K562 (cell line): ENCODE measurements around the gene TMEM132C. TPM values are rescaled to one million over a fixed set of nuclear protein-coding genes. Genes with fewer than 3 reads are reported as not detected.

Experiments used
- ATAC-seq: fragments of 200-7000 bp; cut with Tn5 transposase; 3 replicates; pipeline ENCODE4 v1.9.1; 2020; ENCODE audit warnings: moderate library complexity
- BruUV-seq: library from RNA; stranded (reverse); fragments of 400-500 nt; replicated peaks from 2 replicates; lab custom pipeline; 2021; lab: Mats Ljungman, UMichigan
- CTCF ChIA-PET: fragments of 300-600 bp; formaldehyde crosslinking; extraction: SDS; loops from one replicate; lab custom pipeline; 2021; ENCODE audit warnings: low intra/inter-chr PET ratio; lab: Yijun Ruan, JAX
- POLR2A ChIA-PET: fragments of 300-600, 350-650 bp; sonication (Branson Sonifier 250); formaldehyde crosslinking; extraction: SDS; loops from one replicate; lab custom pipeline; 2021; ENCODE audit warnings: antibody characterized with exemption, inconsistent platforms; lab: Yijun Ruan, JAX
- DNase-seq, 4 experiments: peaks; one replicate each; pipeline versions ENCODE4 v3.0.0 to v3.0.0-alpha.2; 2011 to 2018; ENCODE audit warnings: low spot score in 3 of 4, mixed read lengths in 3 of 4; ENCODE audit errors: extremely low read depth in 1 of 4
- FAIRE-seq: peaks from 2 replicates; lab custom pipeline; 2011; peaks lifted over from hg19 to GRCh38; lab: Jason Lieb, UNC
- H2AFZ ChIP-seq: 2 replicates; pipeline ENCODE4 v1.6.0; 2011; ENCODE audit warnings: low read depth, low read length, control low read depth, inconsistent platforms
- H3K27ac ChIP-seq: fragments of 200-600 bp; 3 replicates; pipeline ENCODE4 v1.8.0; 2011; ENCODE audit warnings: low read depth, mild to moderate bottlenecking, control low read depth, inconsistent platforms, low read length, moderate library complexity, mixed read lengths; ENCODE audit errors: extremely low read depth
- H3K27me3 ChIP-seq, 2 experiments: fragments of 300-600 bp in 1 of 2; 2 replicates in 1 of 2; 3 replicates in 1 of 2; pipeline versions ENCODE4 v1.6.0 to v1.8.0; 2011; ENCODE audit warnings: inconsistent platforms in 2 of 2, low read length in 2 of 2, mild to moderate bottlenecking in 1 of 2, mixed read lengths in 1 of 2, moderate library complexity in 1 of 2; ENCODE audit not compliant: control insufficient read depth in 2 of 2, insufficient read depth in 2 of 2
- H3K36me3 ChIP-seq: fragments of 300-600 bp; 3 replicates; pipeline ENCODE4 v1.8.0; 2011; ENCODE audit warnings: mild to moderate bottlenecking, low read length, inconsistent platforms; ENCODE audit not compliant: control insufficient read depth, insufficient read depth
- H3K4me1 ChIP-seq, 2 experiments: fragments of 200-600 bp in 1 of 2; replicated peaks in 1 of 2; 2 replicates in 1 of 2; 3 replicates in 1 of 2; pipeline versions ENCODE4 v1.5.1 to v1.8.0; 2011; ENCODE audit warnings: inconsistent platforms in 2 of 2, low read length in 2 of 2, mild to moderate bottlenecking in 1 of 2, mixed read lengths in 1 of 2, moderate library complexity in 1 of 2; ENCODE audit not compliant: control insufficient read depth in 2 of 2, insufficient read depth in 2 of 2
- H3K4me2 ChIP-seq: 2 replicates; pipeline ENCODE4 v1.6.1; 2011; ENCODE audit warnings: low read length, control low read depth, inconsistent platforms, mixed read lengths; ENCODE audit not compliant: insufficient read depth
- H3K4me3 ChIP-seq: fragments of 200-600 bp; sonication (generic), shearing (Covaris generic); 2 replicates; pipeline ENCODE4 v1.5.1; 2016; ENCODE audit warnings: control low read depth, inconsistent platforms
- H3K79me2 ChIP-seq: fragments of 200-600 bp; 3 replicates; pipeline ENCODE4 v1.8.0; 2011; ENCODE audit warnings: low read length, inconsistent platforms; ENCODE audit not compliant: control insufficient read depth, insufficient read depth
- H3K9ac ChIP-seq, 2 experiments: 2 replicates each; pipeline versions ENCODE4 v1.6.0 to v1.6.1; 2011; ENCODE audit warnings: low read depth in 2 of 2, low read length in 2 of 2, control low read depth in 1 of 2, inconsistent platforms in 1 of 2, mild to moderate bottlenecking in 1 of 2, mixed read lengths in 1 of 2; ENCODE audit not compliant: insufficient read depth in 1 of 2
- H3K9me1 ChIP-seq: one replicate; pipeline ENCODE4 v1.6.0; 2011; ENCODE audit warnings: inconsistent platforms, mild to moderate bottlenecking, low read length, moderate library complexity; ENCODE audit not compliant: control insufficient read depth, insufficient read depth
- H3K9me3 ChIP-seq: replicated peaks from 2 replicates; pipeline ENCODE4 v1.5.1; 2011; ENCODE audit warnings: low read depth, low read length, inconsistent platforms; ENCODE audit not compliant: control insufficient read depth, insufficient read depth
- H4K20me1 ChIP-seq: replicated peaks from 2 replicates; pipeline ENCODE4 v1.6.1; 2011; ENCODE audit warnings: low read length, inconsistent platforms, mixed read lengths; ENCODE audit not compliant: control insufficient read depth, insufficient read depth
- ATF7 ChIP-seq: fragments of 450-650 bp; IDR thresholded peaks from 2 replicates; pipeline ENCODE4 v1.7.1; 2014; ENCODE audit warnings: mild to moderate bottlenecking, moderate library complexity
- CBX5 ChIP-seq: IDR thresholded peaks from 2 replicates; pipeline ENCODE4 v1.6.1; 2014; ENCODE audit warnings: low read depth, borderline replicate concordance
- IRF2 ChIP-seq: sonication (generic); formaldehyde crosslinking; IDR thresholded peaks from 2 replicates; pipeline ENCODE4 v1.8.1; 2022; ENCODE audit warnings: mild to moderate bottlenecking, missing genetic modification reagents
- KAT2B ChIP-seq: IDR thresholded peaks from one replicate; pipeline ENCODE4 v1.6.1; 2012; ENCODE audit warnings: low read depth, mild to moderate bottlenecking, control low read depth, inconsistent platforms, low read length, moderate library complexity
- U2AF1 ChIP-seq: fragments of 200-400 bp; formaldehyde crosslinking; optimal IDR thresholded peaks from 2 replicates; pipeline ENCODE3; 2017; ENCODE audit warnings: mild to moderate bottlenecking, low read depth, low read length, moderate library complexity
- WGBS: fragments of 100-300 bp; shearing (Covaris generic); methylation state at CpG from one replicate; pipeline ENCODE4 v1.1.6; 2016; ENCODE audit warnings: low coverage, mixed read lengths; ENCODE audit not compliant: insufficient coverage; ENCODE audit errors: missing lambda C conversion rate; 5-methylcytosine and 5-hydroxymethylcytosine counted together
- in situ Hi-C: fragments of 300-500 bp; cut with MboI; formaldehyde crosslinking; loops from 4 replicates; pipeline ENCODE4 v1.15.0; 2018; ENCODE audit warnings: inconsistent platforms, mixed read lengths
- intact Hi-C: fragments of 100-400 bp; cut with micrococcal nuclease; formaldehyde crosslinking; loops from 2 replicates; pipeline ENCODE4 v1.14.2; 2022
- polyA plus RNA-seq, 8 experiments: library from polyadenylated mRNA; depleted of rRNA in 4 of 8; stranded (reverse) in 5 of 8; unstranded in 3 of 8; fragments of >200 nt; fragmentation: Nextera tagmentation in 2 of 8; fragmentation: Illumina TruSeq in 1 of 8; extraction: Ambion mirVana in 2 of 8; extraction: Trizol in 1 of 8; gene quantifications; 2 replicates each; pipeline versions ENCODE4 v1.2.1 to v1.2.3, GENCODE V29; 2011 to 2014; ENCODE audit warnings: inconsistent platforms in 1 of 8, missing spikeins in 1 of 8
- total RNA-seq, 7 experiments: library from RNA; depleted of rRNA in 6 of 7; stranded (reverse); fragments of >200 nt in 6 of 7; fragmentation: Illumina TruSeq in 2 of 7; extraction: Trizol in 2 of 7; gene quantifications; 2 replicates each; pipeline versions ENCODE4 v1.2.1 to v1.2.3, GENCODE V29; 2011 to 2021; ENCODE audit warnings: low replicate concordance in 1 of 7
- TF ChIP-seq, protein P1 (sequence below): fragments of 450-650 bp; IDR thresholded peaks from 2 replicates; pipeline ENCODE4 v1.6.1; 2017; ENCODE audit warnings: antibody characterized with exemption, mild to moderate bottlenecking
- TF ChIP-seq, protein P2 (sequence below), 2 experiments: fragments of 150-350 bp in 1 of 2; IDR thresholded peaks; 2 replicates each; pipeline ENCODE4 v1.6.1; 2012 to 2016; ENCODE audit warnings: low read depth in 2 of 2, low read length in 2 of 2, mild to moderate bottlenecking in 1 of 2, moderate library complexity in 1 of 2

Gene TMEM132C
- total and polyA plus RNA-seq, 9 of the 15 experiments (the other 6 are each of a cell fraction or from before 2014, with no cell fraction given): not detected

DNA sequence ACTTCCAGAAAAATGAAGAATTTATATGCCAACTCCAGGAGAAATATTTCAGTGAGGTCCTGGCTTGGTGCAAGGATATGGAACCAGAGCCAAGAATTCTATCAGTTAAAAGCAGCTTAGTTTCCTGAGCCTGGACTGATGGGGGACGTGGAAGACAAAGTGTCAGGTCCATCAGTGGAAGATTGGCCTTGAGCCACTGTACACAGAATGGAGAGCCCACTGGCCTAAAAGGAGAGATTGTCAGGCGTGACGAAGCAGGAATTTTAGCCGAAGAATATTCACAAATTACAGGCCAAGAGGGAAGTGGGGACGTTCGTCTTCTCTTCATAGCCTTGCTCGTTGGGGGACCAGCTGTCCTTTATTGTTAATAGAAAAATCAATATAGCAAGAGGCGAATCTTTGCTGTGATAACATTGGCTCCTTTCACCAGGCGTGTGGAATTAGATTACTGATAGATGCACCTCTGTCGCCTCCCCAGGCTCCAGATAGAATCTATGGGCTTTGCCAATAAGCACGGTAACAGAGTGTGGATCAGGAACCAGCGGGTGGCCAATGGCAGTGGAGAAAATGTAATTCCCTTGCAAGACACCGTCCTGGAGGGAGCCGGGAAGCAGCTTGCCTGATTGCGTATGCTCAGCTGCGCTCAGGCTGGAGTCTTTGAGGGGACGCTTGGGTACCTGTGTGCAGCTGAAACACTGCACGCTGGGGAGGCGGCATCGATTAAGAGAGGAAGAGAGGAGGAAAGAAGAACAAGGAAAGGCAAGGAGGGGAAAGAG, 56.4 kb downstream of the TMEM132C start (continued):
- TF ChIP-seq KAT2B: no peak
- TF ChIP-seq, protein P1, sequence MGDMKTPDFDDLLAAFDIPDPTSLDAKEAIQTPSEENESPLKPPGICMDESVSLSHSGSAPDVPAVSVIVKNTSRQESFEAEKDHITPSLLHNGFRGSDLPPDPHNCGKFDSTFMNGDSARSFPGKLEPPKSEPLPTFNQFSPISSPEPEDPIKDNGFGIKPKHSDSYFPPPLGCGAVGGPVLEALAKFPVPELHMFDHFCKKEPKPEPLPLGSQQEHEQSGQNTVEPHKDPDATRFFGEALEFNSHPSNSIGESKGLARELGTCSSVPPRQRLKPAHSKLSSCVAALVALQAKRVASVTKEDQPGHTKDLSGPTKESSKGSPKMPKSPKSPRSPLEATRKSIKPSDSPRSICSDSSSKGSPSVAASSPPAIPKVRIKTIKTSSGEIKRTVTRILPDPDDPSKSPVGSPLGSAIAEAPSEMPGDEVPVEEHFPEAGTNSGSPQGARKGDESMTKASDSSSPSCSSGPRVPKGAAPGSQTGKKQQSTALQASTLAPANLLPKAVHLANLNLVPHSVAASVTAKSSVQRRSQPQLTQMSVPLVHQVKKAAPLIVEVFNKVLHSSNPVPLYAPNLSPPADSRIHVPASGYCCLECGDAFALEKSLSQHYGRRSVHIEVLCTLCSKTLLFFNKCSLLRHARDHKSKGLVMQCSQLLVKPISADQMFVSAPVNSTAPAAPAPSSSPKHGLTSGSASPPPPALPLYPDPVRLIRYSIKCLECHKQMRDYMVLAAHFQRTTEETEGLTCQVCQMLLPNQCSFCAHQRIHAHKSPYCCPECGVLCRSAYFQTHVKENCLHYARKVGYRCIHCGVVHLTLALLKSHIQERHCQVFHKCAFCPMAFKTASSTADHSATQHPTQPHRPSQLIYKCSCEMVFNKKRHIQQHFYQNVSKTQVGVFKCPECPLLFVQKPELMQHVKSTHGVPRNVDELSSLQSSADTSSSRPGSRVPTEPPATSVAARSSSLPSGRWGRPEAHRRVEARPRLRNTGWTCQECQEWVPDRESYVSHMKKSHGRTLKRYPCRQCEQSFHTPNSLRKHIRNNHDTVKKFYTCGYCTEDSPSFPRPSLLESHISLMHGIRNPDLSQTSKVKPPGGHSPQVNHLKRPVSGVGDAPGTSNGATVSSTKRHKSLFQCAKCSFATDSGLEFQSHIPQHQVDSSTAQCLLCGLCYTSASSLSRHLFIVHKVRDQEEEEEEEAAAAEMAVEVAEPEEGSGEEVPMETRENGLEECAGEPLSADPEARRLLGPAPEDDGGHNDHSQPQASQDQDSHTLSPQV: no peak

DNA sequence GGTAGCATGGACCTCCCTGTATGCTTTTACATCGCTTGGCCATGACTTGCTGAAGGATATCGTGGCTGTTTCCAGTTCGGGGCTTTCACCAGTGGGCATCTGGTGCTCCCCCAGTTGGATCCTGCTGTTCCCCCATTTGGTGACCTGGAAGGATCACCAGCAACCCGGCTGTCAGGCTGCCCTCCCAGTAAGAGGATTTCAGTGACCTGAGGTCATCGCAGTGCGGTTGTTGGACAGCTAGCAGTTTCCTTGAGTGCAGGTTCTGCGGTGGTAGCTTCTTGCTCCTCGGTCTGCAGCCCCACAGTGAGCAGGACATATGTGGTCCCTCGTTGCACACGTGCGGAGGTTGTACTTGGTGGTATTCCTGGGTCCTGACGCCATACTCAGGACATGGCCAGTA, 58.7 kb downstream of the TMEM132C start:
- ChIA-PET POLR2A (interaction anchor here (0.8 kb wide), 1 partner anchor 11 kb away, joined by 3 read pairs; no protein-coding TSS in a partner anchor), CTCF (no interaction called here)
- Histone ChIP-seq H3K9ac (no peak overlapping the region), H3K4me2 (no peak overlapping the region), H3K4me3 (no peak overlapping the region), H3K9me1 (no peaks in the 10 kb centered on the region), H4K20me1 (no peaks in the 10 kb centered on the region), H3K27ac (no peak overlapping the region), H2AFZ (no peak overlapping the region), H3K36me3 (no peaks in the 10 kb centered on the region), H3K79me2 (no peaks in the 10 kb centered on the region), H3K9me3 (no peaks in the 10 kb centered on the region), H3K4me1 (no peaks in the 10 kb centered on the region), H3K27me3 (no peaks in the 10 kb centered on the region; a peak in 1 of 5 replicates)
- DNase-seq (no peak), FAIRE-seq (no peak), ATAC-seq (no peak)
- intact Hi-C loops: no loop called here
- in situ Hi-C loops: no loop called here
- BruUV-seq: no TSS peak
- WGBS: under 1% methylated on average over 12 of the region's 12 CpGs
- TF ChIP-seq ATF7 (no peak), U2AF1 (no peak), CBX5 (no peak), IRF2 (no peak)
- TF ChIP-seq, protein P2, sequence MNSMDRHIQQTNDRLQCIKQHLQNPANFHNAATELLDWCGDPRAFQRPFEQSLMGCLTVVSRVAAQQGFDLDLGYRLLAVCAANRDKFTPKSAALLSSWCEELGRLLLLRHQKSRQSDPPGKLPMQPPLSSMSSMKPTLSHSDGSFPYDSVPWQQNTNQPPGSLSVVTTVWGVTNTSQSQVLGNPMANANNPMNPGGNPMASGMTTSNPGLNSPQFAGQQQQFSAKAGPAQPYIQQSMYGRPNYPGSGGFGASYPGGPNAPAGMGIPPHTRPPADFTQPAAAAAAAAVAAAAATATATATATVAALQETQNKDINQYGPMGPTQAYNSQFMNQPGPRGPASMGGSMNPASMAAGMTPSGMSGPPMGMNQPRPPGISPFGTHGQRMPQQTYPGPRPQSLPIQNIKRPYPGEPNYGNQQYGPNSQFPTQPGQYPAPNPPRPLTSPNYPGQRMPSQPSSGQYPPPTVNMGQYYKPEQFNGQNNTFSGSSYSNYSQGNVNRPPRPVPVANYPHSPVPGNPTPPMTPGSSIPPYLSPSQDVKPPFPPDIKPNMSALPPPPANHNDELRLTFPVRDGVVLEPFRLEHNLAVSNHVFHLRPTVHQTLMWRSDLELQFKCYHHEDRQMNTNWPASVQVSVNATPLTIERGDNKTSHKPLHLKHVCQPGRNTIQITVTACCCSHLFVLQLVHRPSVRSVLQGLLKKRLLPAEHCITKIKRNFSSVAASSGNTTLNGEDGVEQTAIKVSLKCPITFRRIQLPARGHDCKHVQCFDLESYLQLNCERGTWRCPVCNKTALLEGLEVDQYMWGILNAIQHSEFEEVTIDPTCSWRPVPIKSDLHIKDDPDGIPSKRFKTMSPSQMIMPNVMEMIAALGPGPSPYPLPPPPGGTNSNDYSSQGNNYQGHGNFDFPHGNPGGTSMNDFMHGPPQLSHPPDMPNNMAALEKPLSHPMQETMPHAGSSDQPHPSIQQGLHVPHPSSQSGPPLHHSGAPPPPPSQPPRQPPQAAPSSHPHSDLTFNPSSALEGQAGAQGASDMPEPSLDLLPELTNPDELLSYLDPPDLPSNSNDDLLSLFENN (IDR thresholded peaks at IDR 0.05; ENCODE audit: low read depth in 2 of 2, low read length in 2 of 2): no peak
